LNCAP (cell line): Measurements from ENCODE around the gene SLC2A9.

Experiments
- CTCF ChIP-seq: fragments of 450-650 bp; IDR thresholded peaks from 2 replicates; pipeline ENCODE4 v1.5.1; 2017; ENCODE audit warnings: mild to moderate bottlenecking

The SLC2A9 gene

GRCh38 chr4:9919047-9919446, 102.2 kb downstream of the SLC2A9 start:
- no peak for TF ChIP-seq CTCF

- TF ChIP-seq CTCF = no peak
Measured at GRCh38 chr4:9918484-9918883, 102.8 kb downstream of the SLC2A9 start.

GRCh38 chr4:9916937-9917336, 104.4 kb downstream of the SLC2A9 start:
- TF ChIP-seq CTCF = no peak

GRCh38 chr4:9916346-9916745, 105.0 kb downstream of the SLC2A9 start:
- no peak for TF ChIP-seq CTCF

- TF ChIP-seq CTCF = no peak
Measured at GRCh38 chr4:9913846-9914245, 107.5 kb downstream of the SLC2A9 start.

GRCh38 chr4:9906996-9907395, 114.3 kb downstream of the SLC2A9 start:
- no peak for TF ChIP-seq CTCF

GRCh38 chr4:9904976-9905587, 116.2 kb downstream of the SLC2A9 start:
- TF ChIP-seq CTCF = no peak

GRCh38 chr4:9903317-9903716, 118.0 kb downstream of the SLC2A9 start:
- no peak for TF ChIP-seq CTCF
